ENCODE data around the gene OTOP2. TPM values are rescaled to one million over a fixed set of nuclear protein-coding genes. Genes with fewer than 3 reads are reported as not detected.

Gene OTOP2
- total and polyA plus RNA-seq, 2 of the 8 experiments (the other 6 are each of a cell fraction or from before 2014, with no cell fraction given), result 0.23 TPM; not detected in 1

GRCh38 chr17:74900208-74900607 is 23.9 kb upstream of the OTOP2 start:
- no peak overlapping the region for H2AK5ac ChIP-seq (ENCODE audit: low read depth, low read length)
- no peak overlapping the region for H3K14ac ChIP-seq (ENCODE audit: insufficient read length)
- H4K91ac ChIP-seq (replicated peaks; ENCODE audit: insufficient read length, low read length), result no peak overlapping the region
- H3K4me3 ChIP-seq (ENCODE audit: extremely low read depth in 1 of 4, insufficient read depth in 2 of 4, low read depth in 3 of 4, low read length in 4 of 4), result no peak overlapping the region
- no peak overlapping the region for H3K23ac ChIP-seq (ENCODE audit: insufficient read length)
- H2BK20ac ChIP-seq (ENCODE audit: low read length), result no peak overlapping the region
- H3K23me2 ChIP-seq (ENCODE audit: low read depth, low read length), result no peaks in the 10 kb centered on the region
- no peak overlapping the region for H2BK120ac ChIP-seq (replicated peaks; ENCODE audit: low read depth, low read length)
- H2BK15ac ChIP-seq (ENCODE audit: low read length), result no peak overlapping the region
- ChIA-PET POLR2A (ENCODE audit: partially characterized antibody) (no interaction called here), CTCF (ENCODE audit: partially characterized antibody) (interaction anchor here (0.5 to 1.3 kb wide), 3 partner anchors 13 to 61 kb away, joined by 3 to 5 read pairs (median 4); no protein-coding TSS in a partner anchor)
- no peak overlapping the region for H4K8ac ChIP-seq (ENCODE audit: extremely low read depth, insufficient read depth, low read length)
- H3K4me1 ChIP-seq (replicated peaks in 1 of 4; ENCODE audit: control insufficient read depth in 3 of 4, insufficient read depth in 4 of 4, low read length in 3 of 4), result peaks cover 0 to 9% (median 5%) of the 10 kb centered on the region in 4 experiments; a peak in 5 of 7 replicates
- no peaks in the 10 kb centered on the region for H4K20me1 ChIP-seq (replicated peaks in 1 of 2; ENCODE audit: control insufficient read depth in 1 of 2, insufficient read depth in 2 of 2, low read length in 2 of 2)
- H2BK5ac ChIP-seq (ENCODE audit: low read depth, low read length), result no peak overlapping the region
- H3K4ac ChIP-seq (replicated peaks; ENCODE audit: insufficient read length, low read depth, low read length), result no peak overlapping the region
- TF ChIP-seq POLR2AphosphoS5 (IDR thresholded peaks at IDR 0.05; ENCODE audit: low read depth, low read length), result no peak
- no peak for TF ChIP-seq ATF2 (IDR thresholded peaks at IDR 0.05; ENCODE audit: low read length)
- no peak for DNase-seq (ENCODE audit: low read depth in 1 of 2, low spot score in 2 of 2)
- H3K18ac ChIP-seq (ENCODE audit: extremely low read depth, low read length), result no peak overlapping the region
- no peaks in the 10 kb centered on the region for H3K9me3 ChIP-seq (ENCODE audit: insufficient read depth in 2 of 2, low read depth in 1 of 2, low read length in 1 of 2)
- no peak overlapping the region for H2AFZ ChIP-seq (ENCODE audit: low read length)
- 90% methylated on average over 8 of the region's 8 CpGs; no CpG with 5 or more reads in 1 of the 2 experiments for WGBS, 2 experiments (ENCODE audit: extremely low coverage in 1 of 2, insufficient coverage in 1 of 2, insufficient read length in 1 of 2, insufficient replicate concordance in 2 of 2, low coverage in 1 of 2, low lambda C conversion rate in 2 of 2, missing lambda C conversion rate in 1 of 2)
- no peak overlapping the region for H3K27ac ChIP-seq (ENCODE audit: low read depth, low read length)
- H3K27me3 ChIP-seq (replicated peaks in 1 of 4; ENCODE audit: control insufficient read depth in 3 of 4, extremely low read depth in 1 of 4, insufficient read depth in 3 of 4, low read length in 3 of 4), result peaks cover 0 to 16% (median 8%) of the 10 kb centered on the region in 4 experiments; a peak in 6 of 7 replicates
- no peak overlapping the region for H2BK12ac ChIP-seq (ENCODE audit: low read depth, low read length)
- H3K36me3 ChIP-seq (ENCODE audit: control insufficient read depth in 2 of 4, insufficient read depth in 4 of 4, low read length in 3 of 4), result no peaks in the 10 kb centered on the region
- no peaks in the 10 kb centered on the region for H3K79me1 ChIP-seq (ENCODE audit: low read depth, low read length)
- H3K9ac ChIP-seq (replicated peaks in 1 of 4; ENCODE audit: extremely low read depth in 1 of 4, low read depth in 3 of 4, low read length in 3 of 4), result no peak overlapping the region
- FAIRE-seq, result no peak
- no peak overlapping the region for H3K4me2 ChIP-seq (ENCODE audit: insufficient read depth in 1 of 2, low read depth in 2 of 2, low read length in 2 of 2)
- H4K5ac ChIP-seq (ENCODE audit: insufficient read length, low read depth, low read length), result no peak overlapping the region
- no peaks in the 10 kb centered on the region for H3K79me2 ChIP-seq (ENCODE audit: control insufficient read depth in 1 of 2, insufficient read depth in 2 of 2, low read length in 2 of 2)
- no peak overlapping the region for H3K56ac ChIP-seq (replicated peaks; ENCODE audit: insufficient read length, low read depth, low read length)
